ENCODE measurements around the gene CREB3L2.

GRCh38 chr7:137848095-137848494 lies 153.8 kb downstream of the CREB3L2 start:
- no peak for TF ChIP-seq CTCF (IDR thresholded peaks at IDR 0.05)
- TF ChIP-seq EZH2 (IDR thresholded peaks at IDR 0.05; ENCODE audit: borderline replicate concordance, insufficient read depth, low read depth, low read length, poor library complexity, severe bottlenecking) = no peak

All from B cell (primary cell).